Ascending aorta (tissue), 2 donors: ENCODE measurements around the gene TTC16. TPM values are rescaled to one million over a fixed set of nuclear protein-coding genes. Genes with fewer than 3 reads are reported as not detected.
A peak's percentile ranks its signal among the peaks of the same experiment; 100 is the strongest.

Experiments
- DNase-seq, 2 donors: peaks; one replicate each; pipeline ENCODE4 v3.0.0-alpha.2; 2019; ENCODE audit warnings: low spot score in 2 of 2
- H3K27ac ChIP-seq, 2 donors: fragments of 200-600 bp; sonication (generic); one replicate each; pipeline ENCODE4 v1.5.1; 2016 to 2017; ENCODE audit warnings: mild to moderate bottlenecking in 1 of 2
- H3K27me3 ChIP-seq: fragments of 200-600 bp; sonication (generic); one replicate; pipeline ENCODE4 v1.5.1; 2017
- H3K36me3 ChIP-seq, 2 donors: fragments of 200-600 bp; sonication (generic); one replicate each; pipeline ENCODE4 v1.5.1; 2016
- H3K4me1 ChIP-seq, 2 donors: fragments of 200-600 bp; sonication (generic); one replicate each; pipeline ENCODE4 v1.5.1; 2016 to 2017; ENCODE audit warnings: mild to moderate bottlenecking in 1 of 2
- H3K4me3 ChIP-seq, 2 donors: fragments of 200-600 bp; sonication (generic); one replicate each; pipeline ENCODE4 v1.5.1; 2016 to 2017; ENCODE audit warnings: mild to moderate bottlenecking in 1 of 2
- H3K9me3 ChIP-seq, 2 donors: fragments of 200-600 bp; sonication (generic); one replicate each; pipeline ENCODE4 v1.5.1; 2016
- intact Hi-C: fragments of 100-400 bp; cut with DNase I; formaldehyde crosslinking; loops from one replicate; pipeline ENCODE4 v1.15.1; 2023
- total RNA-seq: library from RNA; depleted of rRNA; stranded (reverse); fragments of >200 nt; gene quantifications from one replicate; pipeline ENCODE4 v1.1.0, GENCODE V29; 2016
- TF ChIP-seq, protein P1 (sequence below), 3 experiments: fragments of 200-600 bp in 2 of 3; fragments of 450-650 bp in 1 of 3; sonication (generic) in 2 of 3; IDR thresholded peaks; one replicate each; pipeline ENCODE4 v1.5.1; 2016 to 2019; ENCODE audit warnings: antibody characterized with exemption in 3 of 3, mild to moderate bottlenecking in 1 of 3, moderate library complexity in 1 of 3

The TTC16 gene
- total RNA-seq, 1 donor from 2014 or later: not detected

- H3K27ac ChIP-seq: peak overlapping the region; percentile 79 to 92
- peak; percentile 93 to 98 for DNase-seq
- peak overlapping the region; percentile 32 to 48 for H3K4me3 ChIP-seq
- H3K9me3 ChIP-seq: no peaks in the 10 kb centered on the region
- H3K4me1 ChIP-seq: no peaks in the 10 kb centered on the region
- H3K36me3 ChIP-seq: no peaks in the 10 kb centered on the region
- H3K27me3 ChIP-seq: no peaks in the 10 kb centered on the region
- TF ChIP-seq, protein P1, sequence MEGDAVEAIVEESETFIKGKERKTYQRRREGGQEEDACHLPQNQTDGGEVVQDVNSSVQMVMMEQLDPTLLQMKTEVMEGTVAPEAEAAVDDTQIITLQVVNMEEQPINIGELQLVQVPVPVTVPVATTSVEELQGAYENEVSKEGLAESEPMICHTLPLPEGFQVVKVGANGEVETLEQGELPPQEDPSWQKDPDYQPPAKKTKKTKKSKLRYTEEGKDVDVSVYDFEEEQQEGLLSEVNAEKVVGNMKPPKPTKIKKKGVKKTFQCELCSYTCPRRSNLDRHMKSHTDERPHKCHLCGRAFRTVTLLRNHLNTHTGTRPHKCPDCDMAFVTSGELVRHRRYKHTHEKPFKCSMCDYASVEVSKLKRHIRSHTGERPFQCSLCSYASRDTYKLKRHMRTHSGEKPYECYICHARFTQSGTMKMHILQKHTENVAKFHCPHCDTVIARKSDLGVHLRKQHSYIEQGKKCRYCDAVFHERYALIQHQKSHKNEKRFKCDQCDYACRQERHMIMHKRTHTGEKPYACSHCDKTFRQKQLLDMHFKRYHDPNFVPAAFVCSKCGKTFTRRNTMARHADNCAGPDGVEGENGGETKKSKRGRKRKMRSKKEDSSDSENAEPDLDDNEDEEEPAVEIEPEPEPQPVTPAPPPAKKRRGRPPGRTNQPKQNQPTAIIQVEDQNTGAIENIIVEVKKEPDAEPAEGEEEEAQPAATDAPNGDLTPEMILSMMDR (IDR thresholded peaks at IDR 0.05): peak; percentile 9 to 41 (median 25)
- intact Hi-C loops: loop anchor here (1.0 kb wide), 1 partner anchor 16 kb away; the partner anchor contains the start of gene PTRH1
Measured at GRCh38 chr9:127698985-127699670, 16.8 kb upstream of the TTC16 start.

- intact Hi-C loops: no loop called here
- H3K36me3 ChIP-seq: no peaks in the 10 kb centered on the region
- peak overlapping the region; percentile 76 to 92 for H3K27ac ChIP-seq
- no peak for DNase-seq
- TF ChIP-seq, protein P1 (IDR thresholded peaks at IDR 0.05): no peak
- H3K9me3 ChIP-seq: no peaks in the 10 kb centered on the region
- H3K4me1 ChIP-seq: no peaks in the 10 kb centered on the region
- no peaks in the 10 kb centered on the region for H3K27me3 ChIP-seq
- no peak overlapping the region for H3K4me3 ChIP-seq
Measured at GRCh38 chr9:127700140-127700539, 15.7 kb upstream of the TTC16 start.

DNA sequence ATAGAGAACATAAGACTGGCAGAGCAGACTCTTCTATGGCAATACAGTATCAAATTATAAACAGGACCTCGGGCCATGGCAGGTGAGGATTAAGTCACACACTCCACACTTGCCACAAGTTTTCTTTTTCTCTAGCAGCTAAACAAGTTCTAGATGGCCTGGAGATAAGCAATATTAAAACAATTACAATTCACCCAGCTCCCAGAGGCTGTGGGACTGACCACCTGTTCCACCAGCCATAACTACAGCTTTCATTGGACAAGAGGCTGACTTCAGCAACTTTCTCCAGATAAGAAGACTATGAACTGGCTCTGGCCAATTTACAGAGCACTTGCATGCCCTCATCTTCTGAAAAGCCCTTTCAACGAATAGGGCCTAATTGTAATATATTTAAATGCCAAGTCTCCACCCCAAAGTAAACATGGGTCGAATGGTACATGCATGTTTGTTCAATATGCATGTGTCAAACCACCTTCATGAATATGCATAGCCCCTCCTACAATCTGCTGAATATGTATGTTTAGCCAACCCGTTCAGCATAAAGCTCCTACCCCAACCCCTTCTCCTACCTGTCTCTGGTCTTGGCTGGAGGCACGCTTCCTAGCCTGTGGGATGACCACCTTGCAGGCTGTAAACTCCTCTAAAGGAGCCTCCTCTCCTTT lies 15.2 kb upstream of the TTC16 start:
- Histone ChIP-seq H3K27me3 (no peaks in the 10 kb centered on the region), H3K4me3 (no peak overlapping the region), H3K9me3 (no peaks in the 10 kb centered on the region), H3K36me3 (no peaks in the 10 kb centered on the region), H3K27ac (no peak overlapping the region), H3K4me1 (no peaks in the 10 kb centered on the region)
- no peak for DNase-seq
- intact Hi-C loops: no loop called here
- TF ChIP-seq, protein P1 (IDR thresholded peaks at IDR 0.05): no peak

GRCh38 chr9:127703289-127703946 lies 12.5 kb upstream of the TTC16 start:
- TF ChIP-seq, protein P1 (IDR thresholded peaks at IDR 0.05): no peak
- H3K4me1 ChIP-seq: no peaks in the 10 kb centered on the region
- H3K9me3 ChIP-seq: no peaks in the 10 kb centered on the region
- no peaks in the 10 kb centered on the region for H3K27me3 ChIP-seq
- intact Hi-C loops: no loop called here
- no peak overlapping the region for H3K27ac ChIP-seq
- H3K4me3 ChIP-seq: no peak overlapping the region
- no peaks in the 10 kb centered on the region for H3K36me3 ChIP-seq
- DNase-seq: no peak

- H3K4me1 ChIP-seq: no peaks in the 10 kb centered on the region
- no peaks in the 10 kb centered on the region for H3K36me3 ChIP-seq
- H3K4me3 ChIP-seq: no peak overlapping the region
- H3K9me3 ChIP-seq: no peaks in the 10 kb centered on the region
- no peak for DNase-seq
- no peaks in the 10 kb centered on the region for H3K27me3 ChIP-seq
- H3K27ac ChIP-seq: no peak overlapping the region
- TF ChIP-seq, protein P1 (IDR thresholded peaks at IDR 0.05): no peak
- intact Hi-C loops: no loop called here
Measured at GRCh38 chr9:127705577-127706379, 10.1 kb upstream of the TTC16 start.
